Measurements from ENCODE around the gene PCNX1. TPM values are rescaled to one million over a fixed set of nuclear protein-coding genes. Genes with fewer than 3 reads are reported as not detected.

PCNX1 gene
- total and polyA plus RNA-seq, 9 of the 15 experiments (the other 6 are each of a cell fraction or from before 2014, with no cell fraction given) = 0.30 to 4.5 (median 2.3) TPM

DNA sequence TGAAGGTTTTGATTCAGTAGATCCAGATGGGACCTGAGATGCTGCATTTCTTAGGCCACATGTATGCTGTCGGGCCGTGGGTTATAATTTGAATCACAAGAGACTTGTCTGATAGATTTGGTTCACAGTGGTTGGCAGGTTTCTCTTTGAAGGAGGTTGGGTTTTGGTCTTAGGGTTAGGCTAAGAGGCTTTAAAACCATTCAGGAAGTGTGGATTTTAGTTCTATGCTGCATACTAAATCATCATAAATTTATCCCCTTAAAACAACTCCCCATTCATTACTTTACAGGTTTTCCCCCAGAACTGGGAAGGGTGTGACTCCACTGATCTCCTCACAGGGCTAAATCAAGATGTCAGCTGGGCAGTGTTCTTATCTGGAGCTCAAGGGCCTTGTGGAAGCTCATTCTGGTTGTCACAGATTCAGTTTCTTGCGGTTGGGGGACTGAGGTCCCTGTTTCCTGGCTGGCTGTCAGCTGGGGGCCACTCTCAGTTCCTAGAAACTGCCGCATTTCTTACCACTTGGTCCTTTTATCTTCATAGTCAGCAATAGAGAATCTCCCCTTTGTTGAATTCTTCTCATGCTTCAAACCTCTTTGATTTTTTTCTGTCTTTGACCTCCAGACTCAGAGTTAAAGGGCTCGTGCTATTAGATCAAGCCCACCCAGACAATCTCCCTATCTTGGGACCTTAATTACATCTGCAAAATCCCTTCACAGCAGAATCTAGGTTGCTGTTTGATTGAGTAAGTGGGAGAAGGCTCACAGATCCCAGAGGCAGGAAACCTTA is 20.6 kb upstream of the PCNX1 start (continued):
- TF ChIP-seq, protein P1, sequence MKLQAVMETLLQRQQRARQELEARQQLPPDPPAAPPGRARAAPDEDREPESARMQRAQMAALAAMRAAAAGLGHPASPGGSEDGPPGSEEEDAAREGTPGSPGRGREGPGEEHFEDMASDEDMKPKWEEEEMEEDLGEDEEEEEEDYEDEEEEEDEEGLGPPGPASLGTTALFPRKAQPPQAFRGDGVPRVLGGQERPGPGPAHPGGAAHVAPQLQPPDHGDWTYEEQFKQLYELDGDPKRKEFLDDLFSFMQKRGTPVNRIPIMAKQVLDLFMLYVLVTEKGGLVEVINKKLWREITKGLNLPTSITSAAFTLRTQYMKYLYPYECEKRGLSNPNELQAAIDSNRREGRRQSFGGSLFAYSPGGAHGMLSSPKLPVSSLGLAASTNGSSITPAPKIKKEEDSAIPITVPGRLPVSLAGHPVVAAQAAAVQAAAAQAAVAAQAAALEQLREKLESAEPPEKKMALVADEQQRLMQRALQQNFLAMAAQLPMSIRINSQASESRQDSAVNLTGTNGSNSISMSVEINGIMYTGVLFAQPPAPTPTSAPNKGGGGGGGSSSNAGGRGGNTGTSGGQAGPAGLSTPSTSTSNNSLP (IDR thresholded peaks at IDR 0.05; ENCODE audit: borderline replicate concordance, low read depth, low read length) = no peak
- TF ChIP-seq STAT5A (IDR thresholded peaks at IDR 0.05; ENCODE audit: borderline replicate concordance, low read length) (peak; percentile 67), ZNF57 (CRISPR knock-in tag; IDR thresholded peaks at IDR 0.05) (no peak), IFI16 (CRISPR knock-in tag; IDR thresholded peaks at IDR 0.05) (no peak), CBX5 (IDR thresholded peaks at IDR 0.05; ENCODE audit: borderline replicate concordance, low read depth) (no peak), XRCC5 (IDR thresholded peaks at IDR 0.05; ENCODE audit: low read depth, low read length) (no peak), FOSL1 (tag; conservative IDR thresholded peaks at IDR 0.05) (peak; percentile 52; the same call in 1 of the 2 replicates), NCOR1 (IDR thresholded peaks at IDR 0.05) (peak; percentile 72), MEIS2 (IDR thresholded peaks at IDR 0.05; ENCODE audit: partially characterized antibody) (peak; percentile 75), CXXC5 (CRISPR knock-in tag; IDR thresholded peaks at IDR 0.05) (peak; percentile 46; the same call in 1 of the 2 replicates), ZNF146 (CRISPR knock-in tag; IDR thresholded peaks at IDR 0.05; ENCODE audit: unreplicated experiment) (no peak), HNRNPL (IDR thresholded peaks at IDR 0.05; ENCODE audit: low read depth, low read length) (no peak), PCBP1 (IDR thresholded peaks at IDR 0.05; ENCODE audit: low read depth, low read length, poor library complexity, severe bottlenecking) (no peak), SMARCE1 (IDR thresholded peaks at IDR 0.05) (peak; percentile 23; the same call in 1 of the 2 replicates), YBX1 (IDR thresholded peaks at IDR 0.05) (no peak)
- TF ChIP-seq, protein P2, sequence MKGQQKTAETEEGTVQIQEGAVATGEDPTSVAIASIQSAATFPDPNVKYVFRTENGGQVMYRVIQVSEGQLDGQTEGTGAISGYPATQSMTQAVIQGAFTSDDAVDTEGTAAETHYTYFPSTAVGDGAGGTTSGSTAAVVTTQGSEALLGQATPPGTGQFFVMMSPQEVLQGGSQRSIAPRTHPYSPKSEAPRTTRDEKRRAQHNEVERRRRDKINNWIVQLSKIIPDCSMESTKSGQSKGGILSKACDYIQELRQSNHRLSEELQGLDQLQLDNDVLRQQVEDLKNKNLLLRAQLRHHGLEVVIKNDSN (CRISPR knock-in tag; IDR thresholded peaks at IDR 0.05) = no peak
- TF ChIP-seq, protein P3, sequence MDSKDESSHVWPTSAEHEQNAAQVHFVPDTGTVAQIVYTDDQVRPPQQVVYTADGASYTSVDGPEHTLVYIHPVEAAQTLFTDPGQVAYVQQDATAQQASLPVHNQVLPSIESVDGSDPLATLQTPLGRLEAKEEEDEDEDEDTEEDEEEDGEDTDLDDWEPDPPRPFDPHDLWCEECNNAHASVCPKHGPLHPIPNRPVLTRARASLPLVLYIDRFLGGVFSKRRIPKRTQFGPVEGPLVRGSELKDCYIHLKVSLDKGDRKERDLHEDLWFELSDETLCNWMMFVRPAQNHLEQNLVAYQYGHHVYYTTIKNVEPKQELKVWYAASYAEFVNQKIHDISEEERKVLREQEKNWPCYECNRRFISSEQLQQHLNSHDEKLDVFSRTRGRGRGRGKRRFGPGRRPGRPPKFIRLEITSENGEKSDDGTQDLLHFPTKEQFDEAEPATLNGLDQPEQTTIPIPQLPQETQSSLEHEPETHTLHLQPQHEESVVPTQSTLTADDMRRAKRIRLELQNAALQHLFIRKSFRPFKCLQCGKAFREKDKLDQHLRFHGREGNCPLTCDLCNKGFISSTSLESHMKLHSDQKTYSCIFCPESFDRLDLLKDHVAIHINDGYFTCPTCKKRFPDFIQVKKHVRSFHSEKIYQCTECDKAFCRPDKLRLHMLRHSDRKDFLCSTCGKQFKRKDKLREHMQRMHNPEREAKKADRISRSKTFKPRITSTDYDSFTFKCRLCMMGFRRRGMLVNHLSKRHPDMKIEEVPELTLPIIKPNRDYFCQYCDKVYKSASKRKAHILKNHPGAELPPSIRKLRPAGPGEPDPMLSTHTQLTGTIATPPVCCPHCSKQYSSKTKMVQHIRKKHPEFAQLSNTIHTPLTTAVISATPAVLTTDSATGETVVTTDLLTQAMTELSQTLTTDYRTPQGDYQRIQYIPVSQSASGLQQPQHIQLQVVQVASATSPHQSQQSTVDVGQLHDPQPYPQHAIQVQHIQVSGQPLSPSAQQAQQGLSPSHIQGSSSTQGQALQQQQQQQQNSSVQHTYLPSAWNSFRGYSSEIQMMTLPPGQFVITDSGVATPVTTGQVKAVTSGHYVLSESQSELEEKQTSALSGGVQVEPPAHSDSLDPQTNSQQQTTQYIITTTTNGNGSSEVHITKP (IDR thresholded peaks at IDR 0.05; ENCODE audit: partially characterized antibody) = no peak
- TF ChIP-seq, protein P4, sequence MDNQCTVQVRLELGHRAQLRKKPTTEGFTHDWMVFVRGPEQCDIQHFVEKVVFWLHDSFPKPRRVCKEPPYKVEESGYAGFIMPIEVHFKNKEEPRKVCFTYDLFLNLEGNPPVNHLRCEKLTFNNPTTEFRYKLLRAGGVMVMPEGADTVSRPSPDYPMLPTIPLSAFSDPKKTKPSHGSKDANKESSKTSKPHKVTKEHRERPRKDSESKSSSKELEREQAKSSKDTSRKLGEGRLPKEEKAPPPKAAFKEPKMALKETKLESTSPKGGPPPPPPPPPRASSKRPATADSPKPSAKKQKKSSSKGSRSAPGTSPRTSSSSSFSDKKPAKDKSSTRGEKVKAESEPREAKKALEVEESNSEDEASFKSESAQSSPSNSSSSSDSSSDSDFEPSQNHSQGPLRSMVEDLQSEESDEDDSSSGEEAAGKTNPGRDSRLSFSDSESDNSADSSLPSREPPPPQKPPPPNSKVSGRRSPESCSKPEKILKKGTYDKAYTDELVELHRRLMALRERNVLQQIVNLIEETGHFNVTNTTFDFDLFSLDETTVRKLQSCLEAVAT (IDR thresholded peaks at IDR 0.05) = peak in 1 of 2 experiments; percentile 65; a peak in 1 of 4 replicates
- TF ChIP-seq, protein P5, sequence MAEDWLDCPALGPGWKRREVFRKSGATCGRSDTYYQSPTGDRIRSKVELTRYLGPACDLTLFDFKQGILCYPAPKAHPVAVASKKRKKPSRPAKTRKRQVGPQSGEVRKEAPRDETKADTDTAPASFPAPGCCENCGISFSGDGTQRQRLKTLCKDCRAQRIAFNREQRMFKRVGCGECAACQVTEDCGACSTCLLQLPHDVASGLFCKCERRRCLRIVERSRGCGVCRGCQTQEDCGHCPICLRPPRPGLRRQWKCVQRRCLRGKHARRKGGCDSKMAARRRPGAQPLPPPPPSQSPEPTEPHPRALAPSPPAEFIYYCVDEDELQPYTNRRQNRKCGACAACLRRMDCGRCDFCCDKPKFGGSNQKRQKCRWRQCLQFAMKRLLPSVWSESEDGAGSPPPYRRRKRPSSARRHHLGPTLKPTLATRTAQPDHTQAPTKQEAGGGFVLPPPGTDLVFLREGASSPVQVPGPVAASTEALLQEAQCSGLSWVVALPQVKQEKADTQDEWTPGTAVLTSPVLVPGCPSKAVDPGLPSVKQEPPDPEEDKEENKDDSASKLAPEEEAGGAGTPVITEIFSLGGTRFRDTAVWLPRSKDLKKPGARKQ (CRISPR knock-in tag; IDR thresholded peaks at IDR 0.05) = no peak
